Subcutaneous abdominal adipose tissue (tissue), 5 donors: ENCODE data around the gene ANKRD62.
"Not testable (repeated sequence)": the region's sequence is repeated elsewhere in the genome, so short reads cannot be mapped to it uniquely, and the experiment has no call there.

Experiments used
- H3K27ac ChIP-seq: one replicate; pipeline ENCODE4 v1.7.0; 2013; ENCODE audit warnings: low read depth, mild to moderate bottlenecking, inconsistent platforms, low read length, moderate library complexity
- H3K27me3 ChIP-seq, 5 donors: one replicate each; pipeline ENCODE4 v1.7.0; 2013; ENCODE audit warnings: low read length in 5 of 5, inconsistent platforms in 1 of 5; ENCODE audit not compliant: control insufficient read depth in 5 of 5, insufficient read depth in 4 of 5
- H3K36me3 ChIP-seq, 5 donors: one replicate each; pipeline ENCODE4 v1.7.0; 2013; ENCODE audit warnings: low read length in 5 of 5; ENCODE audit not compliant: control insufficient read depth in 5 of 5, insufficient read depth in 5 of 5
- H3K4me1 ChIP-seq, 5 donors: one replicate each; pipeline ENCODE4 v1.7.0; 2013; ENCODE audit warnings: low read length in 5 of 5, mild to moderate bottlenecking in 3 of 5, moderate library complexity in 1 of 5; ENCODE audit not compliant: control insufficient read depth in 5 of 5, insufficient read depth in 5 of 5
- H3K4me3 ChIP-seq, 5 donors: one replicate each; pipeline ENCODE4 v1.7.0; 2013; ENCODE audit warnings: low read length in 5 of 5, low read depth in 1 of 5
- H3K9ac ChIP-seq, 5 donors: one replicate each; pipeline ENCODE4 v1.7.0; 2013; ENCODE audit warnings: low read length in 5 of 5, mild to moderate bottlenecking in 4 of 5, moderate library complexity in 3 of 5
- H3K9me3 ChIP-seq, 5 donors: one replicate each; pipeline ENCODE4 v1.7.0; 2013; ENCODE audit warnings: low read length in 5 of 5; ENCODE audit not compliant: control insufficient read depth in 5 of 5
- donor health status: healthy.
- donor health status: healthy.
- donor health status: healthy.
- donor health status: healthy.
- donor health status: healthy.

ANKRD62 gene

GRCh38 chr18:12127647-12128046 lies 34.0 kb downstream of the ANKRD62 start:
- H3K4me1 ChIP-seq, H3K9ac ChIP-seq, H3K9me3 ChIP-seq, H3K36me3 ChIP-seq, H3K4me3 ChIP-seq, H3K27ac ChIP-seq, H3K27me3 ChIP-seq: not testable (repeated sequence)

GRCh38 chr18:12138831-12139230 lies 45.2 kb downstream of the ANKRD62 start:
- not testable (repeated sequence) for H3K36me3 ChIP-seq, H3K4me1 ChIP-seq, H3K27ac ChIP-seq, H3K9me3 ChIP-seq, H3K9ac ChIP-seq, H3K4me3 ChIP-seq, H3K27me3 ChIP-seq

GRCh38 chr18:12140866-12141265 lies 47.2 kb downstream of the ANKRD62 start:
- not testable (repeated sequence) for H3K9me3 ChIP-seq, H3K4me1 ChIP-seq, H3K27me3 ChIP-seq, H3K9ac ChIP-seq, H3K27ac ChIP-seq, H3K36me3 ChIP-seq, H3K4me3 ChIP-seq

- H3K9me3 ChIP-seq, H3K27ac ChIP-seq, H3K4me1 ChIP-seq, H3K27me3 ChIP-seq, H3K9ac ChIP-seq, H3K4me3 ChIP-seq, H3K36me3 ChIP-seq: not testable (repeated sequence)
Observed at GRCh38 chr18:12141778-12142177, 48.1 kb downstream of the ANKRD62 start.

GRCh38 chr18:12149431-12149830 lies 55.8 kb downstream of the ANKRD62 start:
- H3K36me3 ChIP-seq, H3K4me3 ChIP-seq, H3K27ac ChIP-seq, H3K27me3 ChIP-seq, H3K9ac ChIP-seq, H3K9me3 ChIP-seq, H3K4me1 ChIP-seq: not testable (repeated sequence)

GRCh38 chr18:12154361-12154760 lies 60.7 kb downstream of the ANKRD62 start:
- H3K4me3 ChIP-seq: no peak overlapping the region
- H3K27ac ChIP-seq: no peak overlapping the region
- H3K9me3 ChIP-seq: no peaks in the 10 kb centered on the region
- H3K36me3 ChIP-seq: no peaks in the 10 kb centered on the region
- H3K9ac ChIP-seq: no peak overlapping the region
- no peaks in the 10 kb centered on the region for H3K27me3 ChIP-seq
- peaks cover 0 to 4% (median 0%) of the 10 kb centered on the region in 5 donors for H3K4me1 ChIP-seq

- Histone ChIP-seq H3K27ac (no peak overlapping the region), H3K9me3 (no peaks in the 10 kb centered on the region), H3K36me3 (no peaks in the 10 kb centered on the region), H3K4me3 (no peak overlapping the region), H3K27me3 (no peaks in the 10 kb centered on the region), H3K9ac (no peak overlapping the region), H3K4me1 (peaks cover 0 to 4% (median 0%) of the 10 kb centered on the region in 5 donors)
Observed at GRCh38 chr18:12155996-12156395, 62.4 kb downstream of the ANKRD62 start.

- Histone ChIP-seq H3K27ac (no peak overlapping the region), H3K9ac (no peak overlapping the region), H3K4me3 (no peak overlapping the region), H3K9me3 (no peaks in the 10 kb centered on the region), H3K36me3 (no peaks in the 10 kb centered on the region), H3K4me1 (peaks cover 0 to 4% (median 0%) of the 10 kb centered on the region in 5 donors), H3K27me3 (no peaks in the 10 kb centered on the region)
Observed at GRCh38 chr18:12159446-12159845, 65.8 kb downstream of the ANKRD62 start.

GRCh38 chr18:12162786-12163185 lies 69.1 kb downstream of the ANKRD62 start:
- H3K4me3 ChIP-seq: no peak overlapping the region
- H3K9me3 ChIP-seq: peaks cover 0 to 3% (median 3%) of the 10 kb centered on the region in 5 donors

GRCh38 chr18:12165038-12165768 lies 71.6 kb downstream of the ANKRD62 start:
- H3K4me1 ChIP-seq: no peaks in the 10 kb centered on the region
- H3K4me3 ChIP-seq: no peak overlapping the region
- H3K27ac ChIP-seq: no peak overlapping the region
- peaks cover 0 to 3% (median 3%) of the 10 kb centered on the region in 5 donors for H3K9me3 ChIP-seq
- no peaks in the 10 kb centered on the region for H3K36me3 ChIP-seq
- no peak overlapping the region for H3K9ac ChIP-seq
- H3K27me3 ChIP-seq: no peaks in the 10 kb centered on the region

More at GRCh38 chr18:12162786-12163185, 69.1 kb downstream of the ANKRD62 start:
- Histone ChIP-seq H3K27me3 (no peaks in the 10 kb centered on the region), H3K27ac (no peak overlapping the region), H3K4me1 (no peaks in the 10 kb centered on the region), H3K36me3 (no peaks in the 10 kb centered on the region), H3K9ac (no peak overlapping the region)
